Occipital lobe (tissue), 2 donors: ENCODE data around the gene CHID1. TPM values are rescaled to one million over a fixed set of nuclear protein-coding genes. Genes with fewer than 3 reads are reported as not detected.

ENCODE experiments used
- DNase-seq: peaks from one replicate; lab custom pipeline; 2025; lab: John Stamatoyannopoulos, UW
- total RNA-seq: library from RNA; depleted of rRNA; stranded (reverse); fragments of >200 nt; gene quantifications from one replicate; pipeline ENCODE4 v1.2.3, GENCODE V29; 2014

The CHID1 gene
- total RNA-seq, 1 donor from 2014 or later = 20.9 TPM

DNA sequence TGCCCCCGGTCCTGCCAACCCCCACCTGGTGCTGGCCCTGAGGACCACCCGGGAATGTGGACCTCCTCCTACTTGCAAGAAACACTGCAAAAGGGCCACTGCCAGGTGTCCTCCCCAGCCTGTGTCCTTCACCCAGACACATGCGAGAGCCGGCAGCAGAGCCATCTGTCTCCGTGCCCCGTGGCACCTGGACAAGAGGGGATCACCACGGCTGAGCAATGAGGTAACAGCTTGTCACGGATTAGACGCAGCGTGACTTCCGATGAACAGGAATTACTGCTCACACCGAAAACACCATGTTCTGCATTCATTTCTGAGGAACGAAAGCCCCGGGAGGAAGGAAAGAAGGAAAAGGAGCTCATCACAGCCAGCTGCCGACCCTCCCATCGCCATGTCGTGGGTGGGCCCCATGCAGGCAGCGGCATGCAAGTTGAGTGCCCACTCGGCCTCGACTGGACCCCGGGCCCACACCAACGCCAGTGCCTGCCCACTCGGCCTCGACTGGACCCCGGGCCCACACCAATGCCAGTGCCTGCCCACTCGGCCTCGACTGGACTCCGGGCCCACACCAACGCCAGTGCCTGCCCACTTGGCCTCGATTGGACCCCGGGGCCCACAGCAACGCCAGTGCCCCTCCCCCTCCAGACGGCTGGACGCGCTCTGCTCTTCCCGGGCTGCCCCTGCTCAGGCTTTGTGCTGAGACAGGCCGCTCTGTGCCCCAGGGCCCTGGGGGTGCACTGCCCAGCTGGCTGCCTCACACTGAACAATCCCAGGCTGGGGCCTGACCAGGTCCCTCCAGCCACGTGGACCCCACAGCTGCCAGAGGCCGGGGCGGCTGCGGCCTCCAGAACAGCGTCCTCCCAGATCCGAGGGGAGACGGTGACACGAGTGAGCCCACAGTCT lies 22.0 kb downstream of the CHID1 start:
- DNase-seq = no peak

DNA sequence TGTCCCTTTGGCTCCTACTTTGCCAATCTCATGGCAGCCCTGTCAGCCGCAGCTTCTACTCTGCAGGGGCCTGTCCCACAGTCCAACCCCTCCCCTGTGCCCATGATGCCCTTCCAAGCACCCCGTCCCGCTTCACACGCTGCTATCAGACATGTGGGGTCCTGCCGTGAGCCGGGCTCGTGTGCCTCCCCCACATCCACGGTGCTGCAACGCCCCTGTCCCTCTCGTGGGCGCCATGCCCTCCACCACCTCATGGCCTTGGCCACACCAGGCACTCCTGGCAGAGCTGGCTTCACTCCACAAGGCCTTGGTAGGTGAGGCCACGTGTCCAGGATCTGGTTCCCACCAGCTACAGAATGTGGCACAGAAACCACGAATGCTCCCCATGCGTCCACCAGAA lies 23.0 kb downstream of the CHID1 start:
- DNase-seq = no peak

GRCh38 chr11:886568-886967 lies 24.0 kb downstream of the CHID1 start:
- DNase-seq = no peak

GRCh38 chr11:884578-885070 lies 26.0 kb downstream of the CHID1 start:
- DNase-seq = no peak

DNA sequence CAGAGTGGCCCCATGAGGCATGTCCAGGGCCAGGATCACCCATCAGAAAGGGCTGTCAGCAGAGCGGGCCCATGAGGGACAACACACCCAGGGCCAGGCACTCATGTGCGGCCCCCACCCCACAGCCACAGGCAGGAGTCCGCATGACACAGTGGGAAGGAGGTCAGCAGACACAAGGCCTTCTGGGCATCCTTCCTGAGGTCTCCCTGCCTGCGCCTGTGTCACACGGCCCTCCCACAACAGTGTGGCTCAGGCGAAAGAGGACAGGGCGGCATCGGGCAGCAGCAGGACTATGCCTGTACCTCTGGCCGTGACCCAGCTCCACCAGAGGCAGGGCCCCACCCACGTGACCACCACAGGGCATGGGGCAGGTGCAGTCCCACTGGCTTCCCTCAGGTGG lies 27.1 kb downstream of the CHID1 start:
- DNase-seq = no peak

GRCh38 chr11:882596-882995 lies 28.0 kb downstream of the CHID1 start:
- DNase-seq = no peak

- DNase-seq = no peak
These were observed 30.2 kb downstream of the CHID1 start for GRCh38 chr11:880447-880846.

DNA sequence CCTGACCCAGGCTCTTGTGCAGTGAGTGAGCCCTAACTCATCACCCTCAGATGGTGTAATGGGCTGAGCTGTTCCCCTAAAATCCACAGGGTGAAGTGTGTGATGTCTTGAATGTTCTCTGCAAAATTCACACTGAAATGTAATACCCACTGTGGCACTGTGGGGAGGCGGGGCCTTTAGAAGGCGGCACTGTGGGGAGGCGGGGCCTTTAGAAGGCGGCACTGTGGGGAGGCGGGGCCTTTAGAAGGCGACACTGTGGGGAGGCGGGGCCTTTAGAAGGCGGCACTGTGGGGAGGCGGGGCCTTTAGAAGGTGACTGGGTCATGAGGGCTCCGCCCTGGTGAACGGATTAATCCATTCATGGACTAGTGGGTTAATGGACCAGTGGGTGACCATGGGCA lies 33.0 kb downstream of the CHID1 start:
- DNase-seq = no peak

DNA sequence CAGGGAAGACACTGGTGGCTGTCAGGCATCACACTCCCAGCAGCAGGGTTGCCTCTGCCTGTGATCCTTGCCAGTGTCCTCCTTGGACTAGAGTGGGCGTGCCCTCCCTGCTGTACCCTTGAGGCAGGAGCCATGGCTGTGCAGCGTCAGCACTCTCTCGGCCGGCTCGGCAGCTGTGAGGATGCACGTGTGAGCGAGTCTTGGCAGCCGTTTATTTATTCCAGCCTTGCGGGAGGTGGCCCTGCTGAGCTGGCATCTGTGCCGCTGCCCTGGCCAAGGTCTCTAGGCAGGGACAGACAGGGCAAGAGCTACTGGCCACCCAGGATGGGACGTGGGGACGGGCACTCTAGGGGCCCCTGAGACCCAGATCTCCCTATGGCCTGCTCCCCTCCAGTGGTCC lies 34.1 kb downstream of the CHID1 start:
- DNase-seq = peak; percentile 19

DNA sequence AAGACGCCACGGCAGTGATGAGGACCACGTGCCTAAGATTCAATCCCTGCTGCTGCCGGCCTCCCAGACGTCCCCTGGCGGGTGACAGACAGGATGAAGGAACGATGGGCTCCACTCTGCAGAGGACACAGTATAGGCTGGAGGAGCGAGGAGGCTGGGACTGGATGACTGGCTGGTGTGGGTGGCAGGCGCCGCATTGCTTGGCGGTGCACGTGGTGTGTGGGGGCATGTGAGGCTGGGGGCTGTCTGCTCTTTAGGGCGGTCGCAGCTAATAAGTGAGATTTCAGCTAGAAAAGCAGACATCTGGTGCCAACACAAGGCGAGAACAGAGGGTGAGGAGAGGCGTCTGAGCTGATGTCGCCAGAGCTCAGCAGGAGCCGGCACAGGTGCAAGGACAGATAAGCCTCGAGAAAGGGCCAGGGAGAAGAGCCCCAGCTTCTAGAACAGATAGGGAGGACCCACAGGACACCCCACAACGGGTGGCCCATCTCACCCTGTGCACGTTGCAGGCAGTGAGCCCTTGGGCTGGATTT lies 34.8 kb downstream of the CHID1 start:
- DNase-seq = peak; percentile 26

DNA sequence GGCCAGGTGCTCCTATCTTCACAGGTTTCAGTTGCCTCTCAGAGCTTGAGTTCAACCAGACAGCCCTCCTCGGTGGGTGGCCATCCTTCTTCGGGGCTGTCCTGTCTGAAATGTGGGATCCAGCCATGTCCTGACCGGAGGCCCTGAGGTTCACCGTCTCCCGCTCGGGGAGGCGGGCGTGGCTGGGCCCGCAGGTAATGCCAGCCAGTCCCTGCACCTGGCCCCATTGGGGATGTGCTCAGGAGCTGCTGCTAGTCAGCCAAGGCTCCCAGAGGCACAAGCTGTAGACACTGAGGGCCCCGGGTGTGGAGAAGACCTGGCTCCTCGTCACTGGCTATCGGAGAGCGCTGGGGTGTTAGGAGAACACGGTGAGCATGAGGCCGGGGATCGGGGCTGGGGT lies 35.4 kb downstream of the CHID1 start:
- DNase-seq = no peak

DNA sequence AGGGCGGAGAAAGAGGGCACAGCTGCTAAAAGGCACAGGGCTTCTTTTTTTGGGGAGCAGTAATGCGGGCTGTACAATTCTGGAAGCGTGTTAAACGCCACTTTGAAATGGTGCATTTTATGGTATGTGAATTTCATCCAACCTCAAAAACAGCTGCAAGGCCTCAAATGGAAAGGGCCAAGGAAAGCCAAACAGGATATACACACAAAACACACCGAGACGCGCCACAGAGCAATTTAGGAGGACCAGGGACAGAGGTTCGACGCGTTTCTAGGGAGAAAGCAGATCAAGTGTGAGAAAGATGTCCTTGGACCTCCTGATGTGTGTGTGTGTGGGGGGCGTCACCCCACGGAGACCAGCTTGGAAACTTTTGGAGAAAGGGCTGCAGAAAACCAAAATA lies 36.9 kb downstream of the CHID1 start:
- DNase-seq = no peak

GRCh38 chr11:872799-873198 lies 37.8 kb downstream of the CHID1 start:
- no peak for DNase-seq

DNA sequence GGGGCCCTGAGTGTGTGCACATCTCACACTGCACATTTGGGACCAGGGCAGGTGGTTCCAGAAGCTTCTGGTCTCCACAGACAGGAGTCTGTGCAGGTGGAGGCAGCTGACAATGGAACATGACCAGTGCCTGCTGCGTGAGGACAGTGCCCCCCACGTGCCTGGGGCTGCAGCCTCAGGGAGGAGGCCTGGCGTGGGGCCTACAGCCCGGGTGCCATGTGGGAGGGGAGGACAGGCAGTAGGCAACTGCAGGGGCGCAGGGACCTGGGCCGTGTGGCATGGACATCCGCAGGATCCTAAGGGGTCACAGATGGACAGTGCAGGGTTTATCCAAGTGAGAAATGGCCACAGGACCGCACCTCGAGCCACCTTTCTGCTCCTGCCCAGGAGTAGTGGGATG lies 39.1 kb downstream of the CHID1 start:
- DNase-seq = no peak

- DNase-seq = no peak
These were observed 40.2 kb downstream of the CHID1 start for GRCh38 chr11:870418-870817.

GRCh38 chr11:870127-870413 lies 40.5 kb downstream of the CHID1 start:
- DNase-seq = no peak

DNA sequence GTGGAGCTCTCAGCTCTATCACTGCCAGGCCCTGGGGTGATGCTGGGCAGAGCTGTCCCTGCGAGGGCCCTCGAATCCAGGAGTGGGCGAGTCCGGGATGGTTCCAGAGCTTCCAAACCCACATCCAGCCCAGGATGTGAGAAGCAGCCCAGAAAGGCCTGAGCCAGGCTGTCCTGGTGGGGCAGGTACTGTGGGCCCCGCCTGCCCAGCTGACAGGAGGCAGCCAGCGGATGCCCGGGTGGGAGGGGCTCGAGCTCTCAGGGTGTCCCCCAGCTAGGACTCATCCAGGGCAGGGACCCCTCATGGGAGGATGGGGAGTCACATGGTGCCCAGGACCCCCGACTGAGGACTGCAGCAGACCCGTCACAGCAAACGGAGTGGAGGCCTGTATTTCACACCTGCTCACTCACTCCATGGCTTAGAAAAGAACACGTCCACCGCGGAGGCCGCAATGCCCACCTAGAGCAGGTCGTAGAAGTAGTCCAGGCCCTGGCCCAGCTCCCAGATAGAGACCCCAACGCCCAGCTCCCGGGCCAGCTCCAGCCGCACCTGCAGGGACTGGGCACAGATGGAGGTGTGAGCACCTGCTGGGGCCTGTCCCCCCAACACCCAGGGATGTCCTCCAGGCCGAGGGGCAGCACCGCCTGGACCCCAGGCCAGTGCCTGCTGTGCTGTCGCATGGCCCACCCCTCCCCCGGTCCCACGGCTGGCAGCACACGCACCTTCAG lies 41.0 kb downstream of the CHID1 start:
- no peak for DNase-seq

GRCh38 chr11:868802-869201 lies 41.8 kb downstream of the CHID1 start:
- DNase-seq = no peak

DNA sequence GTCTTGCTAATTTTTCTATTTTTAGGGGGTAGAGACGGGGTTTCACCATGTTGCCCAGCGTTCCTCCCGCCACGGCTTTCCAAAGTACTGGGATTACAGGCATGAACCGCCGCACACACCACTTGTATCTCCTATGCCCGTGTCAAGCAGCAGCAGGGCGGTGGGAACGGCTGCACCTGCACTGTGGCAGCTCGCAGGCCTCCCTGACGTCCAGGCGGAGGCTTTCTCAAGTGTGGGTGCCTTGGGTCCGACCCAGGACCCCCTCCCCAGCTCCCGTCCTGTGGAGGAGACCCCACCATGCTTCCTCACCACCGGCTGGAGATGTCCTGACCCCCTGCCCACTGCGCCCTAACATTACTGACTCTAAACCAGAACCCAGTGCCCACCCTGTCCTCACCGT lies 42.2 kb downstream of the CHID1 start:
- no peak for DNase-seq

- DNase-seq = no peak
These were observed 42.7 kb downstream of the CHID1 start for GRCh38 chr11:867856-868358.

DNA sequence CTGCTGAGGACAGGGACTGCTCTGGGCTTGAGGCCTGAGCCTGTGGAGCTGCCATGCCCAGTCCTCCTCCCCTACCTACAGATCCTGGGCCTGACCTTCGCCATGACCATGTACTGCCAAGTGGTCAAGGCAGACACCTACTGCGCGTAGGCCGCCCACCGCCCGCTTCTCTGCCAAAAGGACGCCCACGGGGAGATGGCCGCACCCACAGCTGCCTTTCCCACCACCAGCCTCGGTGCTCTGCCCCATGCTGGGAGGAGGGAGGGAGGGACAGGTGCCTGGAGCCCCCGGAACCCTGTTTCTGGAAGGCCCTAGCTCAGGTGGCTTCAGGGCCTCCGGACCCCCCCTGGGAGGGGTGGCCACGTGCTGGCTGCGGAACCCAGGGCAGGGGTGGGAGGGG lies 44.1 kb downstream of the CHID1 start:
- no peak for DNase-seq
